ENCODE results near the gene FNDC3B.

FNDC3B gene

GRCh38 chr3:172402892-172403643 is 363.7 kb downstream of the FNDC3B start:
- DNase-seq (ENCODE audit: low spot score), result no peak

DNA sequence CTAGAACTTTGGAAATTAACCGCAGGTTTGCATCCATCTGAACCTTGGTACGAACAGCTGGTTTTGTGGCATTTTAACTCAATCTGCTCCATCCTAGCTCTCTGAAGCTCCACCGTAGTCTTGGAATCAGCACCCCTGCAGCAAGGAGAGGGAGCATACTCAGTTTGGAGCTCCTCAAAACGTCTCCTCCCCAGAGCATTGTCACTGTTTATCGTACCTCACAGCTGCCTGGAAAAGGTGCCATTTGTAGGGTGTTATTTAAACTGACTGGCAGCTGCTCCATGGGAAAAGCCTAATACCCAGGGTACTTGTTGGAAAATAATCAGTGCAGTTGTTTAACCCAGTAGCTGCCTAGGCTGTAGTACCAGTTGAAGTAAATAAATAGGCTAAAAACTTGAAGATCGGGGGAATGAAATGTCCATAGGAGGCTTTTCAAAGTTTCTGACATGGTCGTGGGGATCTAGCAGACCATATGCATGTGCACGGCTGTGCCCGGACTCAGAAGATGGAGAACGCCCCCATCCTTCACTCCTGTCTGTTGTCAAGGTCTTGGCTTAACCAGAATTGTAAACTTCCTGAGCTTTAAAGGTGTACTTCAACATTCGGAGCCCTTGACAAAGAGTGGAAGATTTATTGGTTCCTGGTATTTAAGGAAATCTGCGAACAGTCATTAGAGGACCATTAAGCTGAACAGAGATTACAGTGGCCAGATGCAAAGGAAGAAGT is 365.0 kb downstream of the FNDC3B start:
- DNase-seq (ENCODE audit: low spot score), result no peak

DNA sequence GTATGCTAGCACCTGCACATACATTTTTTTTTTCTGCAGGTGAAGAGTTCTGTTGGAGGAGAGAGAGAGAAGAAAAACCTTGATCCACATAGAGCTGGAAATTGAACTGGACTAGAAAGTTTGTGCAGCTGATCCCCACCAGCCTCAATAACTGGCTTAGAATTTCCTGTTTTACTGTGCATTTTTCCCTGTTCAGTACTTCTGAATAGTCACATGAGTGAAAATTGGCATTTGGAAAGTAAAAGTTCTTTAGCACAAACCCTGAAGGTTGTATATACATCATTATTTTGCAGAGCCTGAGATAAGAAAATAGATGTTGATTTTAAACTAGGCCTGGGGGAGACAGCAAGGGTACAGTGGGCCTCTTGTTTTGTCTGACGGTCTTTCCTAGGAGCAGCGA is 366.5 kb downstream of the FNDC3B start:
- no peak for DNase-seq (ENCODE audit: low spot score)

GRCh38 chr3:172407872-172408271 is 368.5 kb downstream of the FNDC3B start:
- DNase-seq (ENCODE audit: low spot score), result no peak

- no peak for DNase-seq (ENCODE audit: low spot score)
Measured at GRCh38 chr3:172410702-172411477, 371.5 kb downstream of the FNDC3B start.

DNA sequence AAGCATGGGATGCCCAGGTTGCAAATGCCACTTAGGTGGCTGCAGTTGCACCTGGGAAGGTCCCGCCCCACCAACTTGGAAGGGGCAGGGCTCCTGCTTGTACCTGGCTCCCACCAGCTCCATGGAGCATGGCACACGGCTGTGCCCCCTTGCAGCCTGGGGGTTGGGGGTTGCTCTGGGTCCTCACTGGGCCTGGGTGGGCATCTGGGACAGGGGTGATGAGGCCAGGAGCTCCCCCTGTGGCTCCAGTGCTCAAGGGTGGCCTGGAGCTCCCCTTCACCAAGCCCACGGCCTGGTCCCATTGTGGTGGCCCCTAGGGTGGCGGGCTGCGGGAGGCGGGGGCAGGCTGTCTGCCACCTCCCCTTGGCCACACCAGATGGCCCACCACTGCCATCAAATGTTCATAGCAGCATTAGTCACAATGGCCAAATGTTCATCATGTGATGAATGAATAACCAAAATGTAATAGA is 372.1 kb downstream of the FNDC3B start:
- DNase-seq (ENCODE audit: low spot score), result no peak

- DNase-seq (ENCODE audit: low spot score), result no peak
Measured at GRCh38 chr3:172415323-172415722, 375.9 kb downstream of the FNDC3B start.

DNA sequence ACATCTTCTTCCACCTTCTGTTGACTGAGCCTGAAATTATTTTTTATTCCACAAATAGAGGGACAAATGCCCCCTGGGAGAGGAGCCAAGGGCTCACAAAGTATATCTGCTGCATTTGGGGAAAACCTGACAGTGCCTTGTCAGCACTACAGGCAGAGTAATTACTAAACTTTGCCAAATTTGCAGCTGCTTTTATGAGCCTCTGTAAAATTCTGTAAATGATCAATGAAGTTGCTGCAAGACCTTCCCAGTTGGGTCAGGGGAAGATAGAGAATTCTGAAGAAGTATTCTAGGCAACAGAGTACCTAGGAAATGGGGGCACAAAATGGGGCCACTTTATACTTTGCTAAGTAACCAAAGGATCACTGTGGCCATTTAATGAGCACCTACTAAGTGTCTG is 398.3 kb downstream of the FNDC3B start:
- DNase-seq (ENCODE audit: low spot score), result no peak

GRCh38 chr3:172438186-172438585 is 398.8 kb downstream of the FNDC3B start:
- no peak for DNase-seq (ENCODE audit: low spot score)

DNA sequence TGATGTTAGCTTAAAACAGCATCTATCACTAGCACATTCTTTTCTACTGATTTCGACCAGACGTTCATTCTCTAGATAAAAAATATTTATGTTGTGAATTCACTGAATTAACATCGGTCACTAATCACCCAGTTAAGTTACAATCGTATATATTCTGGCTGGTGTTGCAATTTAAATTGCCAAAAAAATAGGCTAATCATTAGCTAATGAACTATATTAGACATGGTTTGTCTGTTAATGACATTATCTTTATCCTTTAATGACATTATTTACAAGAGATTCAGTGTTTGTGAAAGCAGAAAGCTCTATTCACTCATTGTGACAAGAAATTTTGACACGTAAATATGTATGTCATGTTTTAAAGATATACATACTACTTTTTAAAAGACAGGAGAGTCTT is 402.2 kb downstream of the FNDC3B start:
- no peak for DNase-seq (ENCODE audit: low spot score)

DNA sequence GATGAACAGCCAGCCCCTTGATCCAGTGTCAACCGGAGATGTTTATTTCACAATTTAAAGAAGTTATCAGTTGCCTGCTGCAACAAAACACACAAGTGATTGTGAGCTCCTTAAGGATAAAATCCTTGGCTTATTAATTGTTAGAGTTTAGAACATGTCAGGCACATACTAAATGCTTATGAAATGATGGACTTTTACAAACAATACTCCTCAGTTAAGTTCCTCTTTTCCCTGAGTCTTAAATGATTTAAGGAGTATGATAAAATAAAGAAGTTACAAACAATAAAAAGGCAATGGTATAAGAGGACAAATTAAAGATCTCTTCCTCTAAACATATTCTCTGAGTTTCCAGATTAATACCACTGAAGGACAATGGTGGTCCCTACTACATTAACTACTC is 403.2 kb downstream of the FNDC3B start:
- no peak for DNase-seq (ENCODE audit: low spot score)

DNA sequence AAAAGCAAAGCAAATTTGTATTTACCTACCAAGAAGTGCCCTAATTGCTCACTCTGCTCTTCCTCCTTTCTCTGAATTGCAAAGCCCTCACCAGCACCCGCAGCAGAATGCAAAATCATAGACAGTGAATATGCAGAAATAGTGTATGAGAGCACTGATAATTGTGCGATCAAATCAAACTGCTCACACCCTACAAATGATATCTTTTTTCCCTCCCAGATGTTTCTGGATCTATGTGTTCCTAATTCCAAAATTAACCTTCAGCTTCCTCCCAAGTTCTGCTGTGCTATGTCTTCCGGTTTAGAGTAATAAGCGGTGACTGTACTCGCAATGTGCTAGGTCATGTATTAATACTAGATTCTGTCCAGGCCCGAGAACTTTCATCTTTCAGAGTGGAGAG is 405.4 kb downstream of the FNDC3B start:
- no peak for DNase-seq (ENCODE audit: low spot score)

DNA sequence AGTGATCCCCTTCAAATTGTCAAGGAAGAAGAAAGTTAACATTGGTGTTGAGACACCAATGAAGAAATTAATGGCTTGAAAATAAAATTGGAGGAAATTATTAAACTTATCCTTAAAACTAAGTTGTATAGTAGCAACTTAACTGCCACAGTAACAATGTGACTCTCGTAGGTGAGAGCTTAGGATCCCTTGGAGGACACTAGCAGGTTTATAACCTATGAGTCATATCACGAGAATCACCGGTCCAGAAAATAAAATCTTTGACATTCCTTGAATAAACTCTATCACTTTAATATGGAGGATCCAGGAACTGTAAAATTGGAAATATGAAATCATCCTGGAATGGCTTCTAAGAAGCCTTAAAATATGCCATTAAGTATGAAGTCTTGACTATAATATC is 406.8 kb downstream of the FNDC3B start:
- no peak for DNase-seq (ENCODE audit: low spot score)

DNA sequence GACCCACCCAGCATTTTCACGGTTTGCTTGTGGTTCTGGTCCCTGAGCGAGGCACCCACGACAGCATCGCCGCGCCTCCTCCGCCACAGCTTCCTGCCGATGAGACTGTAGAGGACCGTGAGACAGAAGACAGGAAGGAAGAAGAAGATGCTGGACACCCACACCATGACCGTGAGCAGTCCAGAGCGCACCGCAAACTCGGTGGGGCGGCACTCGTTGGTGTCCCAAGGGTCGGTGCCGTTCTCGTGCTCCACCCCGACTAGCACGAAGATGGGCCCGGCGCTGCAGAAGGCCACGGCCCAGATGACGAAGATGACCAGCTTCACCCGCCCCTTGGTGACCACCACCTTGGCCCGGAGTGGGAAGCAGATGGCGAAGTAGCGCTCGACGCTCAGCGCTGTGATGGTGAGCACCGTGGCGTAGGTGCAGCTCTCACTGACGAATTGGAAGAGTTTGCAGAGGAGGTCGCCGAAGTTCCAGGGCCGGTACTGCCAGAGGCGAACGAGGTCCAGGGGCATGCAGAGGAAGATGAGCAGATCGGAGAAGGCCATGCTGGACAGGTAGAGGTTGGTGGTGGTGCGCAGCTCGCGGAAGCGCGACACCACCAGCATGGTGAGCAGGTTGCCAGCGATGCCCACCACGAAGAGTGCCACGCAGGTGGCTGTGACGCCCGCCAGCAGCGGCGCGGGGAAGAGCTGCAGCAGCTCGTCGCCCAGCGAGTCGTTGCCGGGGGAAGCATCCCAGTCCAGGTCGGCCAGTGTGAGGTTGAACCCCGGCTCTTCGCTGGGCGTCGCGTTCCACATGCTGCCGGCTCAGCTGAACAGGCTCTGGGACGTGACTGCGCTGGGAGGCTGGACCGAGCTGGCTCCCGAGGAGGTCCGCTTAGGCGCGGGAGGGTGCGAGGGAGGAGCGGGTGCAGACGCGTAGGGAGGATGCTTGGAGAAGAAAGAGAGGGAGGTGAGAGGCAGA is 408.5 kb downstream of the FNDC3B start, which contains the start of gene GHSR:
Gene GHSR (minus strand): TSS at position 846 of the 969 bp plus-strand sequence. CDS start 43 bp downstream, at position 803.
- DNase-seq (ENCODE audit: low spot score), result no peak

- no peak for DNase-seq (ENCODE audit: low spot score)
Measured at GRCh38 chr3:172448661-172449465, 409.5 kb downstream of the FNDC3B start.

DNA sequence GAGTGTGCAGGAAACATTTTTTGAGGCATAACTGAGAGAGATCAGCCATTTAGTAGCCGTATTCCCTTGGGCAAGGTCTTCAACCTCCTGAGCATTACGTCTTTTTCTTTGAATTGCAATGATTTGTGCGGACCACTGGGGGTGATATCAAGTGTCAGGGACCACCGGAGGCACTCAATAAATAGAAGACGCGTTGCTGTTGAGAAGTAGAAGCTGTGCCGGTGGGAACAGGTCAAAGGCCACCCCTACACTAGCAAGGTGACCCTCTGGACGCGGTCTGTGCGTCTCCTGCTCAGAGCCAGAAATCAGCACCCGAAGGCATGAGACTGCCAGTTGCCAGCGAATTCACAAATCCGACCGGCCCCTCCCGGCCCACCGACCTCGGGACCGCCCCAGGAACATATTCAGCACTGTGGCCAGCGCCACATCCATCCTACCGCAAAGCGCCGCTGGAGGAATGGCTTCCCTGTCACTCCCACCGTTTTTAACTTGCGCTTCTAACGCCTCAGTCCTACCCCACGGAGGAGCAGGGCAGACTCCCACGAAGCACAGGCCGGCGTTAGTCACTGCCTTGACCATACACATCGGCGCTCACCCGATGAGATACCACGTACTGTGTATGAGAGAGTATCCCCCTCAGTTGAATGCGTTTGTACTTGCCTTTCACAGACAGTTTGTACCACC is 410.2 kb downstream of the FNDC3B start:
- DNase-seq (ENCODE audit: low spot score), result no peak

All from cerebellar cortex (tissue), 1 donor.